Measurements from ENCODE around the gene PLXNB2.

Gene PLXNB2

DNA sequence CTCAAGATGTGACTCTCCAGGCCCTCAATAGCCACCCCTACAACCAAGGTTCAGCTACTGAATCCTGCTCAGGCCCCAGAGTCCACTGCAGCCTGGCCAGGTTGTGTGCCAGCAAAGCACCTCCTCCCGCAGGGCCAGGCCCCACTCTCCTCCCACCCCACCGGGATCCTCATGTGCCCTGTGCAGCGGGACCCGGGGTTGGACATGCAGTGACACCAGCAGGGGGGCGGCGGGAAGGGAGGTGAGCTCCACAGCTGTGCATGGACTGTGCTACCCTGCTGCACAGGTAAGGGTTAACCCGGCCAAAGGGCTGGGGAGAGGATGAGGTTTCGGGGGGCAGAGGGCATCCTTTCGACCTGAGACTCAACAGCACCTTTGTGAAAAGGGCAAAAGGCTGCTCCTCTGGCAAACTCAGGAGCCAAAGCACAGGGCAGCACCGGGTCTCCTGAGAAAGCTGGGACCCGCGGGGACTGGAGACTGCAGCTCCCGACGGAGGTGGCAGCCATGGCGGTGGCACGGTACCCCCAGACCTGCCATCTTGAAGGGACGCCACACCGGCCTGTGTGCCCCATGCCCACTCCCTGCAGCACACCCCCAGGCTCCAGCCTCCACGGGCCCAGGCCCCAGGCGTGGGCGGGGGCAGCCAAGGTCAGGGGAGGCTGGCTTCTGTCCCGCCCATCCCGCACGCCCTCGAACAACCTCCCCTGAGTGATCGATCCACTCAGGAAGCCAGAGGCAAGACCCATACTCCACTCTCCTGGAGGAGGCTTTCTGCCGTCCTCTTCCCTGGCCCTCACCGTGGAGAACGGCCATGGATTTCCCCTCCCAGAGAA is 10.6 kb downstream of the PLXNB2 start:
- no peak overlapping the region for H2AFZ ChIP-seq (ENCODE audit: low read depth, low read length)
- no peaks in the 10 kb centered on the region for H3K27me3 ChIP-seq (ENCODE audit: insufficient read depth, low read length)
- H3K4me3 ChIP-seq (ENCODE audit: low read length) = no peak overlapping the region
- peaks cover 21% of the 10 kb centered on the region for H3K4me1 ChIP-seq (ENCODE audit: insufficient read depth, low read length)
- H3K36me3 ChIP-seq (ENCODE audit: insufficient read depth, low read length) = peaks cover 12% of the 10 kb centered on the region
- no peaks in the 10 kb centered on the region for H3K9me3 ChIP-seq (ENCODE audit: low read length)

DNA sequence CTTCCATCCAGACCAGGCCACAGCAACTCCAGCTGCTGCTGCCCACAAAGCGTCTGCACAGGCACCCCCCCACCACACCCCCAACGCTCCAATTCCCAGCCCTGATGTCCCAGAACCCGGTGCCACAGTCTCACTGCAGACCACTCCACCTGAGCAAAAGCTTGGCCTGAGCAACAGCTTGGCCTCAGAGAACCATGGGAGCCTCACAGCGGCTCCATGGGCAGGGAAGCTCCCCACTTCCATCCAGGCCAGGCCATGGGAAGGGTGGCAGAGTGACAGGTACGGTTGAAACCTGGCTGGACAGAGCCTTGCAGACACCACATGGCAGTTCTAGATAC is 13.2 kb downstream of the PLXNB2 start:
- peaks cover 24% of the 10 kb centered on the region for H3K36me3 ChIP-seq (ENCODE audit: insufficient read depth, low read length)
- no peaks in the 10 kb centered on the region for H3K27me3 ChIP-seq (ENCODE audit: insufficient read depth, low read length)
- H2AFZ ChIP-seq (ENCODE audit: low read depth, low read length) = no peak overlapping the region
- no peak overlapping the region for H3K4me3 ChIP-seq (ENCODE audit: low read length)
- H3K9me3 ChIP-seq (ENCODE audit: low read length) = no peaks in the 10 kb centered on the region
- peaks cover 21% of the 10 kb centered on the region for H3K4me1 ChIP-seq (ENCODE audit: insufficient read depth, low read length)

DNA sequence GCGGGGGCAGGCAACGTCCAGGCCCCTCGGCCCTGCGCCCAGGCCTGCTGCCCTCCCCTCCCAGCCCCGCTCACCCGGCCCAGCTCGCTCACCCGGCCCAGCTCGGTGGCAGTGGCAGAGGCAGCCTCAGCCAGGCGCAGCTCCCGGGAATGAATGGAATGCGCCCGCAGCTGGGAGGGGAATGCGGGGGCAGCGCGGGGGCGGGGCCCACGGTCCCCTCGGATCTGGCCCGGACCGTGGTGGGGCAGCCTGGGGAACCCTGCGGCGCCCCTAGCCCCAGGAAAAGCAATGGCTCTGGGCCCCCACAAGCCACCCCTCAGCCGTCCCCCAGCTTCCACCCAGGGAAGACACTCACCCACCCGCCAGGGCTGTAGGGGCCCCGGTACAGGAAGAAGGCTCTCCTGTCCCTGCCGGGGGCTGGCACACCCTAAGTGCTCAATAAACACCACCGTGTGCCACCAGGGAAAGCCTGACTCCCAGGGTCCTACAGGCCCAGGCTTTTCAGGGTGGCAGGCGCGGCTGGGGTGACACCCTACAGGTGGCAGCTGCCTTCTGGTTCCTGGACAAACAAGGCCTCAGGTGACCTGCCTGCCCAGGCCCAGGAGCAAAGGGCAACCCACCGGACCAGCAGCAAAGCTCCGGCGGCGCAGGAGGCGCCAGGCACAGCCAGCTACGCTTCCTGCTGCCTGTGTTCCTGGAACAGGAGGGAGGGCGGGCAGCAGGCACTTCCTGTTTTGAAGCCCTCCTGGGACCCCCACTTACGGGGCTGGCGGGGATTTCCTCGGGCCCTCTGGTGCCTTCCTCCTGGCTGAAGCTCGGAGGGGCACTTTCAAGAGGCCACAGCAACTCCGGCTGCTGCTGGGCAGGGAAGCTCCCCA is 13.8 kb downstream of the PLXNB2 start:
- Histone ChIP-seq H3K4me1 (ENCODE audit: insufficient read depth, low read length) (peaks cover 21% of the 10 kb centered on the region), H3K36me3 (ENCODE audit: insufficient read depth, low read length) (peaks cover 30% of the 10 kb centered on the region), H2AFZ (ENCODE audit: low read depth, low read length) (no peak overlapping the region), H3K27me3 (ENCODE audit: insufficient read depth, low read length) (no peaks in the 10 kb centered on the region), H3K4me3 (ENCODE audit: low read length) (no peak overlapping the region), H3K9me3 (ENCODE audit: low read length) (no peaks in the 10 kb centered on the region)

DNA sequence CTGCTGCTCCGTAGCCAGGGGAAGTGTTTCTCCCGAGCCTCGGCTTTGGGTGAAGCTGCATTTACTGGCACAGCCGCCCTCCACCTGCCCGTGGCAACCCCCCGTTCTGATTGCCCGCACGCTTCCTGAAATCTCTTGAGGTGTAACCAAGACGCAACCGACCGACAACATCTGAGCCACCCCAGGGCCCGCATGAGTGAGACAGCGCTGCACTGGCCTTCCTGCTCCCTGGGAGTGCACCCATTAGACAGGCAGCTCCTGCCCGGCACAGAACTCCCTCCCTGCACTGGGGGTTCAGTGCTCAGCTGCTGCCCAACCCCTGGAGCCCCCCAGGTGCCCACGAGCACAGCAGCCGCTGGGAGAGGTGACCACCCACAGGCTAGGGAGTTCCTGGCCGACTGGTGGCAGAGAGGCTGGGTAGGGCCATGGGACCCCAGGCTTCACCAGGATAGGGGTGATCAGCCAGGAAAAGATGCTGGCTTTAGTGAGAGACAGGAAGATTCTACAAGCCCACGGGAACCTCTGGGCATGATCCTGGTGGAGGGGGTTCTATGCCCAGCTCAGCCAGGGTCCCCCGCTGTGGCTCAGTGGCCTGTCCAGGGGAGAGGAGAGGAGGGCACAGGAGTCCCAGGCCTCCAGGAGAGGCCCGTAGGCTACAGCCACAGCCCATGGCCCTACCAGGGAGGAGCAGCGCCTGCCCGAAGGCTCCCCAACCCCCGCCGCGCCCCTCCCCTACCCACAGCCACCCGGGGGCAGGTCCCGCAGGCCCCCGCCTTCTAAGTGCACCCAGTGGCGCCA is 14.6 kb downstream of the PLXNB2 start:
- H2AFZ ChIP-seq (ENCODE audit: low read depth, low read length) = no peak overlapping the region
- peaks cover 21% of the 10 kb centered on the region for H3K4me1 ChIP-seq (ENCODE audit: insufficient read depth, low read length)
- H3K36me3 ChIP-seq (ENCODE audit: insufficient read depth, low read length) = peaks cover 38% of the 10 kb centered on the region
- H3K4me3 ChIP-seq (ENCODE audit: low read length) = no peak overlapping the region
- H3K27me3 ChIP-seq (ENCODE audit: insufficient read depth, low read length) = no peaks in the 10 kb centered on the region
- H3K9me3 ChIP-seq (ENCODE audit: low read length) = no peaks in the 10 kb centered on the region

DNA sequence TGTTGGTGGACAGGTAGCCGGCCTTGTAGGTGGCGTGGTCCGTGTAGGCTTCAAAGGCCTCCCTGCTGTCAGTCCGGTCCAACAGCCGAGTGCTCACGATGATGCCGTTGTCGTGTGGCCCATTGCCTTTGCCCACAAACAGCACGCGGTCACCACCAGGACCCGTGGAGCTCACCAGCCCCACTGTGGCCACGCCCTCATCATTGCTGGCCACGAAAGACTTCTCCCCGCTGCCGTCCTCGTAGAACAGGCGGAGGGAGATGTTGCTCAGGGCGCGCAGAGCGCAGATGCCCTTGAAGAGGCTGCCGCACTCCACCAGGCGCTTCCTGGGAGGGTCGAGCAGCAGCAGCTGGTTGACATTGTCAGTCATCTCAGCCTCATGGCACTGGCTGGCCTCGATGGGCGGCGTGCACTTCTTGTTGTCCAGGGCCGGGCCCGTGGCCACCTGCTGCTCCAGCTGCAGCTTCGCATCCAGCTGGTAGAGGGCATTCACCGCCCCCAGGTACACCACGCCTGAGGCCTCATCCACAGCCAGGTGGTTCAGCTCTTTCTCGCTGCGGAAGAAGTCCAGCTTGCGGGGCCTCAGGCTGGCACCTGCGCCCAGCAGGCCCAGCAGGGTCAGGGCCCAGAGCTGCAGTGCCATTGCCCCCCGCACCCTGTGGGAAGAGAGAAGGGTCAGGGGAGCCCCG is 17.4 kb downstream of the PLXNB2 start:
- no peak overlapping the region for H2AFZ ChIP-seq (ENCODE audit: low read depth, low read length)
- H3K4me1 ChIP-seq (ENCODE audit: insufficient read depth, low read length) = peaks cover 21% of the 10 kb centered on the region
- no peaks in the 10 kb centered on the region for H3K27me3 ChIP-seq (ENCODE audit: insufficient read depth, low read length)
- H3K4me3 ChIP-seq (ENCODE audit: low read length) = no peak overlapping the region
- H3K36me3 ChIP-seq (ENCODE audit: insufficient read depth, low read length) = peaks cover 55% of the 10 kb centered on the region
- H3K9me3 ChIP-seq (ENCODE audit: low read length) = no peaks in the 10 kb centered on the region

DNA sequence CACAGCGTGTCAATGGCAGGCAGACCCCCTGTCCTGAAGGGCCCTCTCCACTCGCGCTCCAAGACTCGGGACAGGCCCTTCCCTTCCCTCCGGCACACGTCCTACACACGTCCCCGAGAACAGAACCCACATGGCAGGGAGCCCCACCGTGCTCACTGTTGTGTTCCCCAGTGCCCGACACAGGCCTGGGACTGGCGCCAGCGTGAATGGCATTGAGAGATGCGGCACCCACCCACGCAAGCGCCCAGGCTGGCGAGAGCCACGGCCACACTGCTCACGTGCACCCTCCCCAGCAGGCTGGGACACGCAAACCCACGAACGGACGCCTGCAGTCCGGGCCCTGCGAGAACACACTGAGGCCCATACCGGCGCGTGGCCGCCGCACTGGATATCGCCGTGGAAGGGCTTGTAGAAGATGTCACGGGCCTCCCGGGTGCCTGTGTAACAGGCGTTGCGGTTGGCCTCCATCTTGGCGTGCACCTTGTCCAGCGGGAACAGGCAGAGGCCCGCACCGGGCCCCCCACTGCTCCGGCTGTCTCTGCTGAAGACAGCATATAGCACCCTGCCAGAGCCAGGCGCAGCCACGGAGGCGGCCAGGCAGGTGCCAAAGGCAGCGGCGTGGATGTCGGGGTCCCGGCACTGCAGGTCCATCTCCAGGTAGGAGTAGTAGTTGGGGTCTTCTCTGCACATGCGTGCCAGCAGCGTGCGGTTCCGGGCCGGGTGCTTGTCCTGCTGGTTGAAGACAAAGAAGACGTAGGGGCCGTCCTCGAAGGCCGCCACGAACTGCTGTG is 18.1 kb downstream of the PLXNB2 start:
- H3K4me1 ChIP-seq (ENCODE audit: insufficient read depth, low read length) = peaks cover 18% of the 10 kb centered on the region
- H2AFZ ChIP-seq (ENCODE audit: low read depth, low read length) = no peak overlapping the region
- no peaks in the 10 kb centered on the region for H3K9me3 ChIP-seq (ENCODE audit: low read length)
- no peaks in the 10 kb centered on the region for H3K27me3 ChIP-seq (ENCODE audit: insufficient read depth, low read length)
- H3K4me3 ChIP-seq (ENCODE audit: low read length) = no peak overlapping the region
- peaks cover 59% of the 10 kb centered on the region for H3K36me3 ChIP-seq (ENCODE audit: insufficient read depth, low read length)

DNA sequence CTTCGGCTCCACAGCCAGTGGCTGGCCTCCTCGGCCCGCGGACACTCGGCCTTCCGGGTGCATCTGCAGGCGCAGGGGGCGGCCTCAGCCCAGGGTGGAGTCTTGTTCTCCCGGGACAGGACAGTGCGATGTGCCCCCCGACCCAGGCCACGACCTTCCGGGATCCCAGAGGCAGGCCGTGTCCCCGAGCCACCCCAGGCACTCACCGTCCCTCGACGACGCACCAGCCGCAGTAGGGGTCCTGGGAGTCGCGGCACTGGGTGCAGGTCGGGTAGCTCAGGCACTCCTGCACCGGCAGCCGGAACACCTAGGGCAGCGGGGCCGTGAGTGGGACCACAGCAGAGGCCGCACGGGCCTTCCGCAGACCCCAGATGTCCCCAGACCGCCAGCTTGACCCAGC is 19.7 kb downstream of the PLXNB2 start:
- H3K27me3 ChIP-seq (ENCODE audit: insufficient read depth, low read length) = no peaks in the 10 kb centered on the region
- H3K4me1 ChIP-seq (ENCODE audit: insufficient read depth, low read length) = peaks cover 3% of the 10 kb centered on the region
- no peak overlapping the region for H2AFZ ChIP-seq (ENCODE audit: low read depth, low read length)
- peaks cover 73% of the 10 kb centered on the region for H3K36me3 ChIP-seq (ENCODE audit: insufficient read depth, low read length)
- H3K9me3 ChIP-seq (ENCODE audit: low read length) = no peaks in the 10 kb centered on the region
- no peak overlapping the region for H3K4me3 ChIP-seq (ENCODE audit: low read length)

DNA sequence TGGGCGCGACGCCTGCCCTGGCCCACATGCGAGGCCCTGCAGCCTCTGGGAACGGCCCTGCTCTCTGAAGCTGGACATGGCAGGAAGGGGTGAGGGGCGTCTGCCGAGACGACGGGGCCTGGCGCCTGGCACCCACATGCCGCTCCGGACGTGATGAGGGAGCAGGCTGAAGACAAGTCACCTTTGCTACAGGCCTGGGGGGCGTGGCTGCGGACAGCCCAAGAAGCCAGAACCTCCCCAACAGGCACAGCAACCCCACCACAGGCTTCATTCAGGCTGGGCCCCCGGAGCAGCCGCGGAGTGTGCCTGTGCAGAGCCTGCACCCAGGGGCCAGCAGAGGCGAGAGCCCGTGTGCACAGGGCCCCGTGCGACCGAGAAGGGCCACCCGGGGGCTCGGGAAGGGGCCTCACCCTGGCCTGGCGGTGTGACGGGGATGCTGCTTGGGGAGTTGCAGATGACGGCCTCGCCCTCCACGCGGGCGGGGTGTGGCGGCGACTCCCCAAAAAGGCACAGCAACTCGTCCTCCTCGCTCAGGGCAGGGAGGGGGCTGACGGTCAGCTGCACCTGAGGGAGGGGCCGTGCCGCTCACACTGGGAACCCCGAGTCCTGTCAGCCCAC is 20.6 kb downstream of the PLXNB2 start:
- peaks cover 82% of the 10 kb centered on the region for H3K36me3 ChIP-seq (ENCODE audit: insufficient read depth, low read length)
- no peaks in the 10 kb centered on the region for H3K9me3 ChIP-seq (ENCODE audit: low read length)
- H3K4me3 ChIP-seq (ENCODE audit: low read length) = no peak overlapping the region
- no peaks in the 10 kb centered on the region for H3K4me1 ChIP-seq (ENCODE audit: insufficient read depth, low read length)
- H3K27me3 ChIP-seq (ENCODE audit: insufficient read depth, low read length) = no peaks in the 10 kb centered on the region
- no peak overlapping the region for H2AFZ ChIP-seq (ENCODE audit: low read depth, low read length)

DNA sequence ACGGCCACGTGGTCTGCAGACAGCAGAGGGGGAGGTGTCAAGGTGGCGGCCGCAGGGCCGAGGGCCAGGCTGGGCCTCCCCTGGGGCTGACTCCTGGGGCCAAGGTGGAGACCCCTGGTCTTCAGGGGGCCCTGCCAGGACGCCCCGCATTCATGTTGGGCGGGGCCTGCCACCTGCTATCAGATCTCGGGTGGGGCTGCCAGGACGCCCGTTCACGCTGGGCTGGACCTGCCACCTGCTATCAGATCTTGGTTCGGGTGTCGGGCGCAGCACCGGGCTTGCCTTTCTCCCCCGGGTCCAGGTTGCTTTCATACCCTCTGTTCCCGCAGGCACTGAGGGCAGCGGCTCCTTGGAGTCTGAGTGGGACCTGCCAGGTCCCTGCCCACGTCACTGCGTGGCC is 21.2 kb downstream of the PLXNB2 start:
- no peak overlapping the region for H3K4me3 ChIP-seq (ENCODE audit: low read length)

DNA sequence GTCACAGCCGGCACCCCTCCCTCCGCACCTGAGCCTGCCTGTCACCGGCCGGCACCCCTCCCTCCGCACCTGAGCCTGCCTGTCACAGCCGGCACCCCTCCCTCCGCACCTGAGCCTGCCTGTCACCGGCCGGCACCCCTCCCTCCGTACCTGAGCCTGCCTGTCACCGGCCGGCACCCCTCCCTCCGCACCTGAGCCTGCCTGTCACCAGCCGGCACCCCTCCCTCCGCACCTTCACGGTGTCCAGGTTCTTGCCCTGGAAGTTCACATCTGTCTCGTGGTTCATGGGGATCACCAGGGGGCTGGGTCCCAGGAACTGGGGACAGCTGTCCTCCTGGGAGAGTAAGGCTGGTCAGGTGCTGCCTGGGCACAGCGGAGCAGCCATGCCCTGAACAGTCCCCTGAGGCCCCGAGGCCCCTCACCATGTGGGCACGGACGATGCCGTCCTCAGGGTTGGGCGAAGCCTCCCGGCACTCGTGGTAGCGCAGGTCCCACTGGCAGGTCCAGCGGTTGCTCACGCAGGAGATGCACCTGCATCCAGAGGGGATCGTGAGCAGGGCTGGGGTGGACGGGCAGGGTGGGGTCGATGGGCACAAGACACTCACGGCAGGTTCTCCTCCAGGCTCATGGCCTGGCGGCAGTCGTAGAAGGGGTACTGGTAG is 21.7 kb downstream of the PLXNB2 start:
- H3K36me3 ChIP-seq (ENCODE audit: insufficient read depth, low read length) = peaks cover 85% of the 10 kb centered on the region
- no peak overlapping the region for H2AFZ ChIP-seq (ENCODE audit: low read depth, low read length)
- H3K27me3 ChIP-seq (ENCODE audit: insufficient read depth, low read length) = no peaks in the 10 kb centered on the region
- H3K4me3 ChIP-seq (ENCODE audit: low read length) = no peak overlapping the region
- no peaks in the 10 kb centered on the region for H3K4me1 ChIP-seq (ENCODE audit: insufficient read depth, low read length)
- no peaks in the 10 kb centered on the region for H3K9me3 ChIP-seq (ENCODE audit: low read length)

More for the DNA sequence above, 21.2 kb downstream of the PLXNB2 start:
- no peaks in the 10 kb centered on the region for H3K27me3 ChIP-seq (ENCODE audit: insufficient read depth, low read length)
- H3K36me3 ChIP-seq (ENCODE audit: insufficient read depth, low read length) = peaks cover 85% of the 10 kb centered on the region
- H2AFZ ChIP-seq (ENCODE audit: low read depth, low read length) = no peak overlapping the region
- H3K9me3 ChIP-seq (ENCODE audit: low read length) = no peaks in the 10 kb centered on the region
- H3K4me1 ChIP-seq (ENCODE audit: insufficient read depth, low read length) = no peaks in the 10 kb centered on the region

DNA sequence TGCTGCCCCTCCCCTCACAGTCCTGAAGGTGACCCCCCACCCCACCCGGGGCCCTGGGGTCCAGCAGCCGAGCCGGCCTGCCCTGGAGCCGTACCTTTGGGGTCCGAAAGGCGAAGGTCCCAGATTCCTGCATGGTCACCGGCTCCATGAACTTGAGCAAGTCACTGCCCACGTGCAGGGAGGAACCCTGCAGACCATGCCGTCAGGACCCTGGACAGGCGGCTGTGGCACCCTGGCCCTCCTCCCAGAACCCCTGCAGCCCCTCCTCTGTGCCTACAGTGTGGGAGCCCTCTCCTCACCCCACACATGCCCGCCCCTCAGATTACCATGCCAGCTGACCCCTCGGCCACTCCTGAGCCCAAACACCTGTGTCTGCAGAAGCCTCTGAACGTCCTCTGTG is 23.0 kb downstream of the PLXNB2 start:
- Histone ChIP-seq H2AFZ (ENCODE audit: low read depth, low read length) (no peak overlapping the region), H3K9me3 (ENCODE audit: low read length) (no peaks in the 10 kb centered on the region), H3K4me3 (ENCODE audit: low read length) (no peak overlapping the region), H3K36me3 (ENCODE audit: insufficient read depth, low read length) (peaks cover 82% of the 10 kb centered on the region), H3K27me3 (ENCODE audit: insufficient read depth, low read length) (no peaks in the 10 kb centered on the region), H3K4me1 (ENCODE audit: insufficient read depth, low read length) (no peaks in the 10 kb centered on the region)
